HL-60 (cell line): Measurements from ENCODE around the gene PNMA6E.

Experiments
- DNase-seq, 2 experiments: peaks; one replicate each; pipeline ENCODE4 v3.0.0-alpha.2; 2010 to 2020; ENCODE audit warnings: low read depth in 1 of 2, low spot score in 1 of 2
- H3K27ac ChIP-seq: fragments of 250-450 bp; sonication (Bioruptor Pico); replicated peaks from 2 replicates; pipeline ENCODE4 v1.5.1; 2020; ENCODE audit warnings: mild to moderate bottlenecking, moderate library complexity
- H3K27me3 ChIP-seq: fragments of 250-450 bp; sonication (Bioruptor Pico); 2 replicates; pipeline ENCODE4 v1.5.1; 2021; ENCODE audit warnings: mild to moderate bottlenecking, moderate library complexity; ENCODE audit not compliant: insufficient read depth, poor library complexity, severe bottlenecking
- H3K4me3 ChIP-seq: replicated peaks from 2 replicates; pipeline ENCODE4 v1.5.1; 2011; ENCODE audit warnings: mild to moderate bottlenecking, control low read depth, low read length; ENCODE audit not compliant: insufficient read depth
- GABPA ChIP-seq: IDR thresholded peaks from 2 replicates; pipeline ENCODE4 v1.6.1; 2012; ENCODE audit warnings: low read depth
- POLR2AphosphoS5 ChIP-seq: IDR thresholded peaks from 2 replicates; pipeline ENCODE4 v1.6.1; 2012; ENCODE audit warnings: low read depth
- REST ChIP-seq: IDR thresholded peaks from 2 replicates; pipeline ENCODE4 v1.6.1; 2012; ENCODE audit warnings: low read depth; ENCODE audit not compliant: insufficient replicate concordance
- SPI1 ChIP-seq: IDR thresholded peaks from 2 replicates; pipeline ENCODE4 v1.6.1; 2012; ENCODE audit warnings: low read depth, mild to moderate bottlenecking, borderline replicate concordance
- TF ChIP-seq, protein P1 (sequence below): IDR thresholded peaks from one replicate; pipeline ENCODE4 v1.5.1; 2011; ENCODE audit warnings: low read length, control low read depth, inconsistent platforms; ENCODE audit not compliant: insufficient read depth

Gene PNMA6E

DNA sequence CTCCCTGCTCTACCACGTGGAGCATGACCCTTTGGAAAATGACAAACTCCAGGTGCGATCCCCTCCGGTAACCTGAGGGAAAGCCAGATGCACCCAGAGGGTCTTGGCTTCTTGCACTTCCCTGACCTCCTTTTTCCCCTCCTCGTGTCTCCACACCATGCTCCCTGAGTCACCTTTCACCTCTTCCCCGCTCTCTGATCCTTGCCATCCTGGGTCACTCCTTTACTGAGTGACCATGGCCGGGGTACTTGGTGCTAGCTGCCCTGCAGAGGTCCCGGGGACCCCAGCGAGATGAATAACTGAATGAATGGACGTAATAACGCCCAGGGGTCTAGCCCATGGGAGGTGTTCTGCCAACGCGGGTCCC, 9.7 kb upstream of the PNMA6E start:
- Histone ChIP-seq H3K27me3 (no peaks in the 10 kb centered on the region), H3K27ac (no peak overlapping the region), H3K4me3 (no peak overlapping the region)
- TF ChIP-seq SPI1 (no peak), GABPA (no peak), POLR2AphosphoS5 (no peak), REST (no peak)
- DNase-seq = no peak

DNA sequence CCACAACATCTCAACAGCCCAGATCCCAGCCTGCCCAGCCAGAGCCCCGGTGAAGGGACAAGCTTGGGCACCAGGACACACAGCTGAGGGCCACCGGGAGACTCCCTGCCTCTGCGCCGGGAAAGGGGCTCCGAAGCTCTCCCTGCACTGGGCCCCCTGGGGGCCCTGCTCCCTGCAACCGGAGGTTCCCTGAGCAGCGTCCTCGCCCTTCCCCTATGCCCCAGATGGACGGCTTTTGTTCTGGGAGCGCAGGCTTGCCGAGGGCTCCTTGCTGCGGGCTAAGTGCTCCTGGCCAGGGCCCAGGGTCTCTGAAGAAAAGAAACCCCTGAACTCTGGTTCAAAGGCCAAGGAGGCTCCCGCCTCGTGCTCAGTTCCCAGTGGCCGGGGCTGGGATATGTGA, 9.2 kb upstream of the PNMA6E start:
- Histone ChIP-seq H3K27me3 (no peaks in the 10 kb centered on the region), H3K27ac (no peak overlapping the region), H3K4me3 (no peak overlapping the region)
- DNase-seq = no peak
- TF ChIP-seq, protein P1, sequence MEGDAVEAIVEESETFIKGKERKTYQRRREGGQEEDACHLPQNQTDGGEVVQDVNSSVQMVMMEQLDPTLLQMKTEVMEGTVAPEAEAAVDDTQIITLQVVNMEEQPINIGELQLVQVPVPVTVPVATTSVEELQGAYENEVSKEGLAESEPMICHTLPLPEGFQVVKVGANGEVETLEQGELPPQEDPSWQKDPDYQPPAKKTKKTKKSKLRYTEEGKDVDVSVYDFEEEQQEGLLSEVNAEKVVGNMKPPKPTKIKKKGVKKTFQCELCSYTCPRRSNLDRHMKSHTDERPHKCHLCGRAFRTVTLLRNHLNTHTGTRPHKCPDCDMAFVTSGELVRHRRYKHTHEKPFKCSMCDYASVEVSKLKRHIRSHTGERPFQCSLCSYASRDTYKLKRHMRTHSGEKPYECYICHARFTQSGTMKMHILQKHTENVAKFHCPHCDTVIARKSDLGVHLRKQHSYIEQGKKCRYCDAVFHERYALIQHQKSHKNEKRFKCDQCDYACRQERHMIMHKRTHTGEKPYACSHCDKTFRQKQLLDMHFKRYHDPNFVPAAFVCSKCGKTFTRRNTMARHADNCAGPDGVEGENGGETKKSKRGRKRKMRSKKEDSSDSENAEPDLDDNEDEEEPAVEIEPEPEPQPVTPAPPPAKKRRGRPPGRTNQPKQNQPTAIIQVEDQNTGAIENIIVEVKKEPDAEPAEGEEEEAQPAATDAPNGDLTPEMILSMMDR = no peak
- no peak for TF ChIP-seq POLR2AphosphoS5
- no peak for TF ChIP-seq SPI1

DNA sequence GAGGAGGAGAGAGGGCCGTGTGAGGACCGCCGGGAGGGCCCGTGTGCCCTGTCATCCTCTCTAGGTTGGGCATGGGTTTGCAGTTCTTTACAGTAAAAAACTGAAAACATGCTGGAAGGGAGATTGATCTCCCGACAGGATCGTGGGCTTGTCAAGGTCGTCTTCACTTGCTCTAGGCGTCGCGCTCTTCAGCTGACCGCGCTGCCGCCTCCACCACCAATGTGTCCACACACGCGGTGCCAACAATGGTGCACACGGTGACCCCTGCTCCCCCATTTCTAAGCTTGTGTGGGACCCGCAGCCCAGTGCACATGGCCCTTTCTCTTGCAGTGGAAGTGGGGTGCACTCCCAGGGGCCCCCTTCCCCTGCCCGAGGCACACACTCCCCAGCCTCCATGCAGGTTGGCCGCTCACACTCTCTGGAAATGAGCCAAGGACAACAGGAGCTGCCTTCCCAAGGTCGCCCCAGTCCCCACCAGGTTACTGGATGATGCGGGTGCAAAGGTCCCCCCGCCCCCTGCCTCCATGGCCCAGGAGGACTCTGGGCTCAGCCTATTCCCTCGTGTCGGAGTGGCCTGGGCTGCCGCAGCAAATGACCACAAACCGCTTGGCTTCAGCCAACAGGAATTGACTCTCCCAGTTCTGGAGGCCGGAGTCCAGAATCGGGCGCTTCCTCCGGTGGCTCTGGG, 8.4 kb upstream of the PNMA6E start:
- H3K27me3 ChIP-seq = no peaks in the 10 kb centered on the region
- H3K4me3 ChIP-seq = no peak overlapping the region
- TF ChIP-seq SPI1 = no peak
- TF ChIP-seq POLR2AphosphoS5 = no peak
- TF ChIP-seq, protein P1 = no peak
- TF ChIP-seq GABPA = no peak
- TF ChIP-seq REST = no peak
- no peak for DNase-seq
- H3K27ac ChIP-seq = no peak overlapping the region

DNA sequence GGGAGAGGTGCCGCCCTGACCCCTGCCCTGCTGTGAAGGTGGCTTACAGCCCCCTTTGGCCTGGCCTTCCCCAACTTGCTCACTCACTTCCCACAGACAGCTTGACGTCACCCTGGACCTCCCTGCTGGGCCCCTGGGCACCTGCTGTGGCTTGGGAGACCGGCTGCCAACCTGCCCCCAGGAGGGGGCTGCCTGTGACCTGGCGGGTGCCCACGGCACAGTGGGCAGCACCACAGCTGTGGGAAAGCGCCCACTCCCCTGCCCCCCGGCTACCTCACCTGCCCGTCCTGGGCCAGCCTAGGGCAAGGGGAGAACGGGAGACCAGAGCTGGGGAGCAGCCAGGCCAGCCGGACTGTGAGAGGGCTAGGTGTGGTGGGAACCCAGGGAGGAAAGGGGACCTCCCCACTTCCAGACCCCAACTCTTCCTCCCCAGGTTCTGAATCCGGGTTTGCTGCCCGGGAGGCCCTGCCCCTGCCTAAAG, 7.8 kb upstream of the PNMA6E start:
- H3K27me3 ChIP-seq = no peaks in the 10 kb centered on the region
- TF ChIP-seq, protein P1 = no peak
- no peak for TF ChIP-seq POLR2AphosphoS5
- no peak for TF ChIP-seq GABPA
- no peak for TF ChIP-seq SPI1
- no peak overlapping the region for H3K4me3 ChIP-seq
- no peak overlapping the region for H3K27ac ChIP-seq
- no peak for DNase-seq
